Keratinocyte (primary cell): Measurements from ENCODE around the gene TANGO2. TPM values are rescaled to one million over a fixed set of nuclear protein-coding genes. Genes with fewer than 3 reads are reported as not detected.

Experiments used
- DNase-seq: peaks from one replicate; pipeline ENCODE4 v3.0.0-alpha.2; 2011; ENCODE audit warnings: low read depth, missing footprints, low spot score
- FAIRE-seq: peaks from 2 replicates; lab custom pipeline; 2011; peaks lifted over from hg19 to GRCh38; lab: Jason Lieb, UNC
- H2AFZ ChIP-seq: 2 replicates; pipeline ENCODE4 v1.6.0; 2012; ENCODE audit warnings: low read length, control low read depth, inconsistent platforms; ENCODE audit not compliant: control insufficient read depth
- H3K27ac ChIP-seq: 2 replicates; pipeline ENCODE4 v1.5.1; 2011; ENCODE audit warnings: low read length; ENCODE audit not compliant: control insufficient read depth, insufficient read depth
- H3K27me3 ChIP-seq: 3 replicates; pipeline ENCODE4 v1.6.0; 2011; ENCODE audit warnings: low read length; ENCODE audit not compliant: control insufficient read depth, insufficient read depth; ENCODE audit errors: extremely low read depth
- H3K36me3 ChIP-seq, 2 experiments: 2 replicates in 1 of 2; 3 replicates in 1 of 2; pipeline ENCODE4 v1.5.1; 2011; ENCODE audit warnings: low read length in 2 of 2, mild to moderate bottlenecking in 1 of 2; ENCODE audit not compliant: control insufficient read depth in 2 of 2, insufficient read depth in 2 of 2; ENCODE audit errors: extremely low read depth in 1 of 2
- H3K4me1 ChIP-seq: 3 replicates; pipeline ENCODE4 v1.5.1; 2011; ENCODE audit warnings: low read length; ENCODE audit not compliant: control insufficient read depth, insufficient read depth; ENCODE audit errors: extremely low read depth
- H3K4me2 ChIP-seq: 3 replicates; pipeline ENCODE4 v1.6.0; 2011; ENCODE audit warnings: low read depth, low read length; ENCODE audit not compliant: control insufficient read depth, insufficient read depth; ENCODE audit errors: extremely low read depth
- H3K4me3 ChIP-seq, 3 experiments: fragments of 200-600 bp in 1 of 3; sonication (generic) in 1 of 3; 2 replicates in 2 of 3; 3 replicates in 1 of 3; pipeline ENCODE4 v1.5.1; 2011 to 2016; ENCODE audit warnings: low read length in 3 of 3, mild to moderate bottlenecking in 3 of 3, control low read depth in 2 of 3, inconsistent platforms in 1 of 3, low read depth in 1 of 3, mixed read lengths in 1 of 3, mixed run types in 1 of 3, moderate library complexity in 1 of 3; ENCODE audit not compliant: control insufficient read depth in 2 of 3, insufficient read depth in 2 of 3; ENCODE audit errors: extremely low read depth in 1 of 3
- H3K79me2 ChIP-seq: 2 replicates; pipeline ENCODE4 v1.6.0; 2012; ENCODE audit warnings: low read length; ENCODE audit not compliant: control insufficient read depth, insufficient read depth
- H3K9ac ChIP-seq: 3 replicates; pipeline ENCODE4 v1.6.0; 2011; ENCODE audit warnings: low read length; ENCODE audit not compliant: control insufficient read depth, insufficient read depth; ENCODE audit errors: extremely low read depth
- H3K9me1 ChIP-seq: 3 replicates; pipeline ENCODE4 v1.6.0; 2011; ENCODE audit warnings: low read length; ENCODE audit not compliant: control insufficient read depth, insufficient read depth; ENCODE audit errors: extremely low read depth
- H3K9me3 ChIP-seq: 2 replicates; pipeline ENCODE4 v1.5.1; 2012; ENCODE audit warnings: low read depth, low read length; ENCODE audit not compliant: control insufficient read depth
- H4K20me1 ChIP-seq: 3 replicates; pipeline ENCODE4 v1.6.0; 2011; ENCODE audit warnings: low read length; ENCODE audit not compliant: control insufficient read depth, insufficient read depth; ENCODE audit errors: extremely low read depth
- EZH2 ChIP-seq: IDR thresholded peaks from one replicate; pipeline ENCODE4 v1.6.1; 2012; ENCODE audit warnings: inconsistent platforms, mild to moderate bottlenecking, low read length, moderate library complexity
- dilution Hi-C: fragments of 300-500 bp; cut with MboI; formaldehyde crosslinking; loops from one replicate; pipeline ENCODE4 v1.7.0; 2020; ENCODE audit warnings: low sequenced_read_pairs; ENCODE audit not compliant: extremely low pct_ligation_motif_present
- polyA plus RNA-seq, 5 experiments: library from polyadenylated mRNA; depleted of rRNA in 3 of 5; stranded (reverse) in 3 of 5; stranded (forward) in 1 of 5; unstranded in 1 of 5; fragments of >200 nt; gene quantifications; 1 replicate in 1 of 5; 2 replicates in 3 of 5; 3 replicates in 1 of 5; pipeline versions ENCODE4 v1.2.1 to v1.2.3, GENCODE V29; 2011 to 2012; ENCODE audit warnings: missing spikeins in 2 of 5, low read depth in 1 of 5, low replicate concordance in 1 of 5
- TF ChIP-seq, protein P1 (sequence below), 3 experiments: IDR thresholded peaks in 1 of 3; conservative IDR thresholded peaks in 1 of 3; optimal IDR thresholded peaks in 1 of 3; 2 replicates in 2 of 3; 3 replicates in 1 of 3; pipeline versions ENCODE3 to v1.5.1; 2011; ENCODE audit warnings: low read length in 3 of 3, mild to moderate bottlenecking in 3 of 3, moderate library complexity in 2 of 3, control low read depth in 1 of 3, inconsistent platforms in 1 of 3; ENCODE audit not compliant: insufficient read depth in 2 of 3; ENCODE audit errors: extremely low read depth in 1 of 3

TANGO2 gene
- polyA plus RNA-seq, 1 donor (not counting 4 experiments of a cell fraction or from before 2014, with no cell fraction given): 20.1 TPM

DNA sequence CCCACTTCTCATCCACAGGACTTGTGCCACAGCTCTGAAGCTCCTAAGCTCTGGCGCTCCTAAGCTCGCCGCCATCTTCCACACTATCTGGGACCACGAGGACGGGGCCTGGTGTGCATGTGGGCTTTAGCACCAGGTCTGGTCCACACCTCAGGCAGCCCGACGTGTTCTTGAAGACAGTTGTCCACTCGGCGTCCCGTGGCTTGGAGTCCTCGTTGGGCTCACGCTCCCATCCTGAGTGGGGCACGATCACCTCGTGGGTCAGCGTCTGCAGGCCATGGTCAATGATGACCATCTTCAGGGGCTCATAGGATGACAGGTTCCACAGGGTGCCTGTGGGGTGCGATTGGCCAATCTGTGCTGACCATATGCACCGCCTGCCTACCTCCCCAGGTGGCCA is 42.2 kb upstream of the TANGO2 start:
- DNase-seq (no peak), FAIRE-seq (no peak)
- Histone ChIP-seq H3K9ac (no peak overlapping the region), H3K9me1 (peaks cover 3% of the 10 kb centered on the region), H2AFZ (no peak overlapping the region), H3K79me2 (no peaks in the 10 kb centered on the region), H4K20me1 (peaks cover 5% of the 10 kb centered on the region), H3K4me1 (peaks cover 31% of the 10 kb centered on the region), H3K4me2 (no peak overlapping the region), H3K27ac (no peak overlapping the region), H3K4me3 (no peak overlapping the region), H3K27me3 (no peaks in the 10 kb centered on the region), H3K9me3 (no peaks in the 10 kb centered on the region), H3K36me3 (peaks cover 0 to 5% of the 10 kb centered on the region in 2 experiments)
- dilution Hi-C loops: no loop called here
- TF ChIP-seq, protein P1, sequence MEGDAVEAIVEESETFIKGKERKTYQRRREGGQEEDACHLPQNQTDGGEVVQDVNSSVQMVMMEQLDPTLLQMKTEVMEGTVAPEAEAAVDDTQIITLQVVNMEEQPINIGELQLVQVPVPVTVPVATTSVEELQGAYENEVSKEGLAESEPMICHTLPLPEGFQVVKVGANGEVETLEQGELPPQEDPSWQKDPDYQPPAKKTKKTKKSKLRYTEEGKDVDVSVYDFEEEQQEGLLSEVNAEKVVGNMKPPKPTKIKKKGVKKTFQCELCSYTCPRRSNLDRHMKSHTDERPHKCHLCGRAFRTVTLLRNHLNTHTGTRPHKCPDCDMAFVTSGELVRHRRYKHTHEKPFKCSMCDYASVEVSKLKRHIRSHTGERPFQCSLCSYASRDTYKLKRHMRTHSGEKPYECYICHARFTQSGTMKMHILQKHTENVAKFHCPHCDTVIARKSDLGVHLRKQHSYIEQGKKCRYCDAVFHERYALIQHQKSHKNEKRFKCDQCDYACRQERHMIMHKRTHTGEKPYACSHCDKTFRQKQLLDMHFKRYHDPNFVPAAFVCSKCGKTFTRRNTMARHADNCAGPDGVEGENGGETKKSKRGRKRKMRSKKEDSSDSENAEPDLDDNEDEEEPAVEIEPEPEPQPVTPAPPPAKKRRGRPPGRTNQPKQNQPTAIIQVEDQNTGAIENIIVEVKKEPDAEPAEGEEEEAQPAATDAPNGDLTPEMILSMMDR (optimal IDR thresholded peaks at IDR 0.05 in 1 of 3, IDR thresholded peaks at IDR 0.05 in 1 of 3, conservative IDR thresholded peaks at IDR 0.05 in 1 of 3; ENCODE audit: extremely low read depth in 1 of 3, insufficient read depth in 2 of 3, low read length in 3 of 3): no peak
- TF ChIP-seq EZH2: no peak

DNA sequence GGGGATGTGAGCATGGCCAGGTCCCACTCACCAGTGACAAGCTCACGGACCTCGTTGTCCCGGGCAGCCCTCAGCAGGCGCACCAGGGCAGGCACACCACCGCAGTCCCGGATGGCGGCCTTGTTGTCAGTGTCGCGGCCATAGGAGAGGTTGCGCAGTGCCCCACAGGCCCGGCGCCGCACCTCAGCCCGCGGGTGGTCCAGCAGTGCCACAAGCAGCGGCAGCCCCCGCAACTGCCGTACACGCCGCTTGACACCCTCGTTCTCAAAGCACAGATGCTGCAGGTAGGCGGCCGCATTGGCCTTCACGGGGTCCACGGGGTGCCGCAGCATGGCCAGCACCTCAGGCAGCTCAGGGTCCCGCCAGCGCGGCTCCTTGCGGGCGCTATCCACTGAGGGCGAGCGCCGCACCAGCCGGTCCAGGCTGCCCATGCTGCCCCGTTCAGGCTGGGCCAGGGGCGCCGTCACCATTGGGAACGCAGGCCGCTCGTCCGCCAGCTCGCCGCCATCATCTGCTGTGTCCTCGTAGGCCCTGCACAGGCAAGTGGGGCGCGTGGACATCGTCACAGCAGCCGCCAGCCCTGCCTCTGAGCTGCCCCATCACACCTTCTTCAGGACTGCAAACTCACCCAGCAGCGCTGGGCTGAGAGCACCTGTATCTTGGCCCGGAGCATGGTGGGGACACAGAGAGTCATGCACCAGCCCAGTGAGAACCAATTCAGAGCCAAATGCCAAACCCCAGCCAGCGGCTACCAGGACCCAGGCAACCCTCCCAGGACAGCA is 41.0 kb upstream of the TANGO2 start:
- peaks cover 38% of the 10 kb centered on the region for H3K4me1 ChIP-seq
- H3K9me3 ChIP-seq: no peaks in the 10 kb centered on the region
- FAIRE-seq: no peak
- H3K4me2 ChIP-seq: no peak overlapping the region
- H3K9me1 ChIP-seq: peaks cover 3% of the 10 kb centered on the region
- no peak for TF ChIP-seq EZH2
- TF ChIP-seq, protein P1 (optimal IDR thresholded peaks at IDR 0.05 in 1 of 3, IDR thresholded peaks at IDR 0.05 in 1 of 3, conservative IDR thresholded peaks at IDR 0.05 in 1 of 3; ENCODE audit: extremely low read depth in 1 of 3, insufficient read depth in 2 of 3, low read length in 3 of 3): no peak
- H4K20me1 ChIP-seq: peaks cover 4% of the 10 kb centered on the region
- no peak overlapping the region for H3K27ac ChIP-seq
- peaks cover 0 to 5% of the 10 kb centered on the region in 2 experiments for H3K36me3 ChIP-seq
- H3K4me3 ChIP-seq: no peak overlapping the region
- H2AFZ ChIP-seq: no peak overlapping the region
- H3K79me2 ChIP-seq: no peaks in the 10 kb centered on the region
- DNase-seq: no peak
- H3K27me3 ChIP-seq: no peaks in the 10 kb centered on the region
- no peak overlapping the region for H3K9ac ChIP-seq
- dilution Hi-C loops: no loop called here
